Measurements from ENCODE around the gene TBC1D2.

DNA sequence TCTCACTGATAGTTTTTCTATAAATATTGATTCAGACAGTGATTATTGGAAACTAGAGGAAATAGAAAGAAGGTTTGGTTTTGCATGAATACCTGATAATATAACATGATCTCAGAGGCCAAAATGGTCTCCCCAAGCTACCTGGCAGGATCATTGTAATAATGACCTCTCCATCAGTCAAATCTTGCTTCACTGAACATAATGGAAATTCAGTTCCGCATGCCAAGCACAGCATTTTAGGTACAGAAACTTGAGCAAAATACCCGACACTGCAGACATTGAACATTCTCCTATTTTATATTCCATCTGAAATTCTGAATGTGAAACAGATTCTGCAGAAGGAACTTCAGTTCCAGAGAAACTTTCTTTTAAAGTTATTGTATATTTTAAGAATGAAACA is 9.1 kb upstream of the TBC1D2 start:
- TF ChIP-seq EZH2 (IDR thresholded peaks at IDR 0.05) = no peak
- TF ChIP-seq POLR2AphosphoS5 (IDR thresholded peaks at IDR 0.05; ENCODE audit: borderline replicate concordance, low read depth, low read length) = no peak

Measured in SK-N-MC (cell line).